Stimulated activated CD8-positive, alpha-beta memory T cell treated with anti-CD3 and anti-CD28 coated beads, Interleukin-7, amount 100 ng/mL, for 24 hours (primary cell): ENCODE results near the gene NAPEPLD.
"Not testable (repeated sequence)": the region's sequence is repeated elsewhere in the genome, so short reads cannot be mapped to it uniquely, and the experiment has no call there.

Experiments
- DNase-seq: peaks from one replicate; pipeline ENCODE4 v3.0.0-alpha.2; 2020; ENCODE audit warnings: low read depth

NAPEPLD gene

GRCh38 chr7:103065667-103066066 is 83.2 kb downstream of the NAPEPLD start:
- no peak for DNase-seq

- no peak for DNase-seq
These were observed 85.0 kb downstream of the NAPEPLD start for GRCh38 chr7:103063895-103064294.

GRCh38 chr7:103059471-103059870 is 89.4 kb downstream of the NAPEPLD start:
- DNase-seq = no peak

GRCh38 chr7:103058122-103058521 is 90.8 kb downstream of the NAPEPLD start:
- no peak for DNase-seq

GRCh38 chr7:103056006-103056405 is 92.9 kb downstream of the NAPEPLD start:
- DNase-seq = not testable (repeated sequence)

- no peak for DNase-seq
These were observed 97.4 kb downstream of the NAPEPLD start for GRCh38 chr7:103051519-103051918.
